Type B pancreatic cell (in vitro differentiated cells): Measurements from ENCODE around the gene LEPR. TPM values are rescaled to one million over a fixed set of nuclear protein-coding genes. Genes with fewer than 3 reads are reported as not detected.

Experiments
- DNase-seq: peaks from one replicate; pipeline ENCODE4 v3.0.0; 2021; ENCODE audit warnings: mixed read lengths; ENCODE audit not compliant: unreplicated experiment; ENCODE audit errors: extremely low spot score
- H3K27ac Mint-ChIP-seq: 2 replicates; pipeline ENCODE4 v1.8.0; 2021; ENCODE audit warnings: mild to moderate bottlenecking, mixed read lengths
- H3K27me3 Mint-ChIP-seq: 2 replicates; pipeline ENCODE4 v1.8.0; 2021; ENCODE audit warnings: mixed read lengths
- H3K36me3 Mint-ChIP-seq: 2 replicates; pipeline ENCODE4 v1.8.0; 2021; ENCODE audit warnings: mixed read lengths
- H3K4me1 Mint-ChIP-seq: one replicate; pipeline ENCODE4 v1.8.0; 2021; ENCODE audit warnings: mixed read lengths; ENCODE audit not compliant: unreplicated experiment
- H3K4me3 Mint-ChIP-seq: 2 replicates; pipeline ENCODE4 v1.8.0; 2021; ENCODE audit warnings: mild to moderate bottlenecking, mixed read lengths
- H3K9me3 Mint-ChIP-seq: 2 replicates; pipeline ENCODE4 v1.8.0; 2021; ENCODE audit warnings: mixed read lengths
- total RNA-seq: library from RNA; stranded (reverse); gene quantifications from 2 replicates; pipeline ENCODE4 v1.2.1, GENCODE V29; 2021; ENCODE audit warnings: low replicate concordance
- TF ChIP-seq, protein P1 (sequence below): fragments of 200-600 bp; sonication (generic); conservative IDR thresholded peaks from 2 replicates; pipeline ENCODE4 v1.5.0; 2021; ENCODE audit warnings: antibody characterized with exemption, mild to moderate bottlenecking

The LEPR gene
- total RNA-seq, 1 donor from 2014 or later, result 5.4 TPM

DNA sequence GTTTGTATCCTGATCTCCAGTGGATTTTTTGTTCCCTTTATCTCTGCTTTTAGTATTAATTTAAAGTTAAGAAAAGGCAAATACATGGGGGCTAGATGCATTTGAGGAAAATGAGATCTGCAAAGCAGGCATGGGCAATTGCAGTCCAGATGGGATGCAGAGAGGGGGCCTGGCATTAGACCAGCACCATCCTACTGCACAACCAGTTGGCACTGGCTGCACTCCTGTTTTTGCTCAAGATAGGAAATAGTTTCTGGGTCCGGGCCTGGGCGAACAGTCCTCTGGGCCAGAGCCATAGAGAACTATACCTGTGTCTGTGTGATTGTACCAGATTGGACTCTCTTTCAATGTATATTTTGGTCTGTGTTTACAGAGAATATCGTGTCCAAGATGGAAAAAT is 34.0 kb upstream of the LEPR start:
- Mint-ChIP-seq H3K27me3 (no peaks in the 10 kb centered on the region), H3K36me3 (peaks cover 11% of the 10 kb centered on the region), H3K27ac (no peak overlapping the region), H3K9me3 (no peaks in the 10 kb centered on the region), H3K4me1 (no peaks in the 10 kb centered on the region), H3K4me3 (no peak overlapping the region)
- DNase-seq, result no peak
- TF ChIP-seq, protein P1, sequence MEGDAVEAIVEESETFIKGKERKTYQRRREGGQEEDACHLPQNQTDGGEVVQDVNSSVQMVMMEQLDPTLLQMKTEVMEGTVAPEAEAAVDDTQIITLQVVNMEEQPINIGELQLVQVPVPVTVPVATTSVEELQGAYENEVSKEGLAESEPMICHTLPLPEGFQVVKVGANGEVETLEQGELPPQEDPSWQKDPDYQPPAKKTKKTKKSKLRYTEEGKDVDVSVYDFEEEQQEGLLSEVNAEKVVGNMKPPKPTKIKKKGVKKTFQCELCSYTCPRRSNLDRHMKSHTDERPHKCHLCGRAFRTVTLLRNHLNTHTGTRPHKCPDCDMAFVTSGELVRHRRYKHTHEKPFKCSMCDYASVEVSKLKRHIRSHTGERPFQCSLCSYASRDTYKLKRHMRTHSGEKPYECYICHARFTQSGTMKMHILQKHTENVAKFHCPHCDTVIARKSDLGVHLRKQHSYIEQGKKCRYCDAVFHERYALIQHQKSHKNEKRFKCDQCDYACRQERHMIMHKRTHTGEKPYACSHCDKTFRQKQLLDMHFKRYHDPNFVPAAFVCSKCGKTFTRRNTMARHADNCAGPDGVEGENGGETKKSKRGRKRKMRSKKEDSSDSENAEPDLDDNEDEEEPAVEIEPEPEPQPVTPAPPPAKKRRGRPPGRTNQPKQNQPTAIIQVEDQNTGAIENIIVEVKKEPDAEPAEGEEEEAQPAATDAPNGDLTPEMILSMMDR, result no peak

DNA sequence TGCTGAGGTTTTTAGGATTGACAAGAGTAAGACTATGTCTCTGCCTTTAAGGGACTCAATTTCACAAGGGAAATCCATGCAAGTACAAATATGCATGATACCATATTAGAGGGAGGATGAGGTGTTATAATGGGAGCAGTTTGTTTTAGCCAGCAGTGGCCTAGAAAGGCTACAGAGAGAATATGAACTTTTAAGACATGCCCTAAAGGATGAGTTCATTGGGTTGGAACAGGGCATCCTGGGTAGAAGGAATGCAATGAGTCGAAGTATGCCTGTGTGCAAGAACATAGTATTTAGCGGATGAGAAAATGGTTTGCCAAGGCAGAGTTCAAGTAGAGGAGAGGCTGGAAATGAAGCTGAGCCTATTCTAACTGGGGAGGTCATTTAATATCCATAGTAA is 32.6 kb upstream of the LEPR start:
- H3K9me3 Mint-ChIP-seq, result no peaks in the 10 kb centered on the region
- no peaks in the 10 kb centered on the region for H3K27me3 Mint-ChIP-seq
- peaks cover 8% of the 10 kb centered on the region for H3K36me3 Mint-ChIP-seq
- no peak for DNase-seq
- H3K4me1 Mint-ChIP-seq, result no peaks in the 10 kb centered on the region
- H3K27ac Mint-ChIP-seq, result no peak overlapping the region
- TF ChIP-seq, protein P1, result no peak
- H3K4me3 Mint-ChIP-seq, result no peak overlapping the region

DNA sequence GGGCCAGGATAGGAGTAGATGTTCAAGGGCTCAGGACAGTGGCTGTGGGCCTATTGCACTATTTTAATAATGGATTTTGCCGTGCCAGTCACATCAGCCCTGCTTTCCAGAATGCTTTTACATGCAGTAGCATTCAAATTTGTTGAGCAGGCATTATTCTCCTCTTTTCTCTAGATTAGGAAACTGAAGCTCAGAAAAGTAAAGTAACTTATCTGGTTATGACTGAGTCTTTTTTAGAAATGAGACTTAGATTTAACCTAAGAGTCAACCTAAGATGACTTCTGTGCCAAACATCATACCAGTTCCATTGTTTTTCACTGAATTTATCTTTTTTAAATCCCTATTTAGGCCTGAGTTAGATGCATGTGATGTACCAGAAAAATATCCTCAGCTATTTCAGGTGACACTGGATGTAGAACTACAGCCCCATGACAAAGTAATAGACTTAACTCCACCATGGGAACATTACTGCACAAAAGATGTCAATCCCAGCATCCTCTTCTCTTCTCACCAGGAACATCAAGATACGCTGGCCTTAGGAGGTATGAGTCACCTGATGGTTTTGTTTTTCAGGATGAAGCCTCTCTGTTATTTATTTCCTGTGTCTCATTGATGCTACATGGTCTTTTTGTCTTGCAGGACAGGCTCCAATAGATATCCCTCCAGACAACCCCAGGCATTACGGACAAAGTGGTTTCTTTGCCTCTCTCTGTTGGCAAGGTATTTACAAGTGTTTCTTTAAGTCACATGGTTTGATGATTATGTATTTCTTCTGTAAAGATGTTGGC is 31.4 kb upstream of the LEPR start:
- Mint-ChIP-seq H3K27ac (no peak overlapping the region), H3K4me1 (no peaks in the 10 kb centered on the region), H3K36me3 (peaks cover 8% of the 10 kb centered on the region), H3K9me3 (no peaks in the 10 kb centered on the region), H3K27me3 (no peaks in the 10 kb centered on the region), H3K4me3 (no peak overlapping the region)
- no peak for DNase-seq
- TF ChIP-seq, protein P1, result no peak

DNA sequence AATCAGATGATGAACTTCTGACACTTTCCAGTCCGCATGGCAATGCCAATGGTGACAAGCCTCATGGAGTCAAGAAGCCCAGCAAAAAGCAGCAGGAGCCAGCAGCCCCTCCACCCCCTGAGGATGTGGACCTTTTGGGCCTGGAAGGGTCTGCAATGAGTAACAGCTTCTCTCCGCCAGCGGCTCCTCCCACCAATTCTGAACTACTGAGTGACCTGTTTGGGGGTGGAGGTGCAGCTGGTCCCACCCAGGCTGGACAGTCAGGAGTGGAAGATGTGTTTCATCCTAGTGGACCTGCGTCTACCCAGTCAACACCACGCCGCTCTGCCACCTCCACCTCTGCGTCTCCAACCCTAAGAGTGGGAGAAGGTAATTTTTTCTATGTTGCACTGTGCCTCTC is 28.0 kb upstream of the LEPR start:
- DNase-seq, result no peak
- H3K27ac Mint-ChIP-seq, result no peak overlapping the region
- H3K4me1 Mint-ChIP-seq, result no peaks in the 10 kb centered on the region
- TF ChIP-seq, protein P1, result no peak
- H3K9me3 Mint-ChIP-seq, result no peaks in the 10 kb centered on the region
- no peaks in the 10 kb centered on the region for H3K27me3 Mint-ChIP-seq
- no peak overlapping the region for H3K4me3 Mint-ChIP-seq
- H3K36me3 Mint-ChIP-seq, result peaks cover 6% of the 10 kb centered on the region

DNA sequence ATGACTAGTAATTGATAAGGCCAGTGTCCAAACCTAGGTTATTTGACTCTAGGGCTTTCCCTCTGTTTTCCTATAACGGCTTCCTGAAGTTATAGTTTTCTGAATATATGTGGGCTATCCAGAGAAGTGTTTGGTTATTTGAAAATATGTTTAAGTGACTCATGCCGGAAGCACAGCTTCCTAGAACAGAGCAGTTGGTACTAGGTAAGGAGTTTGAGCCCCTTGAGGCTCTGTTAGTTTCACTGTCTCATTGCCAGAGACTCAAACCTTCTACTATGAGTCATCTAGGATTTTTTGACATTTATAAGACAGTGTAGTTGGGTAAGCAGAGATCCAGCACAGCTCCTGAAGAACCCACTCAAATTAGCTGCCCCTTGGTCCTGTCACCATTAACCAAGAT is 27.1 kb upstream of the LEPR start:
- Mint-ChIP-seq H3K36me3 (peaks cover 3% of the 10 kb centered on the region), H3K27me3 (no peaks in the 10 kb centered on the region), H3K9me3 (no peaks in the 10 kb centered on the region), H3K4me1 (no peaks in the 10 kb centered on the region), H3K4me3 (no peak overlapping the region), H3K27ac (no peak overlapping the region)
- no peak for DNase-seq
- TF ChIP-seq, protein P1, result no peak

DNA sequence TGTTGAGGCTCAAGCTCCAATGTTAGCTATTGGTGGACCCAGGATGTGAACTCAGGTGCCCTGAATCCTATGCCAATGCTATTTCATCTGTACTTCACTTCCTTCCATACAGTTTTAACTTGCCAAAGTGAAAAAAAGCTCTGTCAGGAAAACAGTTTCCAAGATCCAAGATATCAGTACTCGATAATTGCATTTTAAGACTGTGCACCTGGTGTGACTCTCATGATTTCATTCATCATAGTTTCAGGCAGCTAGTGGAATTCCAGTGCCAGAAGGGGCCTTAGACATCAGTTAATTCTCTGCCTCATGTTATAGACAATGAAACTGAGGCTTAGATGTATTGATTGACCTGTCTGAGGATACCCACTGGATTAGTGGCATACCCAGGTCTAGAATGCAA is 26.5 kb upstream of the LEPR start:
- Mint-ChIP-seq H3K4me3 (no peak overlapping the region), H3K9me3 (no peaks in the 10 kb centered on the region), H3K36me3 (peaks cover 3% of the 10 kb centered on the region), H3K27me3 (no peaks in the 10 kb centered on the region), H3K4me1 (no peaks in the 10 kb centered on the region), H3K27ac (no peak overlapping the region)
- TF ChIP-seq, protein P1, result no peak
- DNase-seq, result no peak
